Lower leg skin (tissue), 3 donors: ENCODE data around the gene PLXNA2.

ENCODE experiments used
- CTCF ChIP-seq, 3 donors: fragments of 450-650 bp; IDR thresholded peaks; one replicate each; pipeline ENCODE4 v1.5.1; 2016; ENCODE audit warnings: antibody characterized with exemption in 3 of 3, mild to moderate bottlenecking in 3 of 3, moderate library complexity in 2 of 3
- POLR2A ChIP-seq, 2 donors: fragments of 450-650 bp; IDR thresholded peaks; one replicate each; pipeline ENCODE4 v1.6.1; 2016 to 2017; ENCODE audit warnings: antibody characterized with exemption in 2 of 2, mild to moderate bottlenecking in 1 of 2, moderate library complexity in 1 of 2

- TF ChIP-seq CTCF (IDR thresholded peaks at IDR 0.05) = no peak
- TF ChIP-seq POLR2A (IDR thresholded peaks at IDR 0.05) = no peak
Measured at GRCh38 chr1:208025031-208025430, 219.2 kb downstream of the PLXNA2 start.
